Testis (tissue), 3 donors: ENCODE measurements around the gene TMCO5A. TPM values are rescaled to one million over a fixed set of nuclear protein-coding genes. Genes with fewer than 3 reads are reported as not detected.

Source experiments
- DNase-seq: peaks from one replicate; pipeline ENCODE4 v3.0.0-alpha.2; 2019
- H3K27ac ChIP-seq, 2 donors: fragments of 200-600 bp; sonication (generic); one replicate each; pipeline ENCODE4 v1.5.1; 2019
- H3K27me3 ChIP-seq: fragments of 200-600 bp; sonication (generic); one replicate; pipeline ENCODE4 v1.5.1; 2019
- H3K36me3 ChIP-seq: fragments of 200-600 bp; sonication (generic); one replicate; pipeline ENCODE4 v1.5.1; 2017; ENCODE audit warnings: low read depth; ENCODE audit errors: missing control alignments
- H3K4me1 ChIP-seq: fragments of 200-600 bp; sonication (generic); one replicate; pipeline ENCODE4 v1.5.1; 2019
- H3K4me3 ChIP-seq, 2 donors: fragments of 200-600 bp; sonication (generic); one replicate each; pipeline ENCODE4 v1.5.1; 2017 to 2019
- H3K9me3 ChIP-seq: fragments of 200-600 bp; sonication (generic); one replicate; pipeline ENCODE4 v1.5.1; 2017
- CTCF ChIP-seq, 3 experiments: fragments of 450-650 bp in 2 of 3; fragments of 200-600 bp in 1 of 3; sonication (generic) in 1 of 3; IDR thresholded peaks; one replicate each; pipeline ENCODE4 v1.5.1; 2016 to 2019; ENCODE audit warnings: antibody characterized with exemption in 3 of 3, mild to moderate bottlenecking in 2 of 3, moderate library complexity in 1 of 3
- POLR2A ChIP-seq: fragments of 450-650 bp; IDR thresholded peaks from one replicate; pipeline ENCODE4 v1.6.1; 2017; ENCODE audit warnings: antibody characterized with exemption, mild to moderate bottlenecking, moderate library complexity
- WGBS, 2 donors: methylation state at CpG; one replicate each; pipeline ENCODE4 v1.1.5; 2018; 5-methylcytosine and 5-hydroxymethylcytosine counted together
- intact Hi-C: fragments of 100-400 bp; cut with DNase I; formaldehyde crosslinking; loops from one replicate; pipeline ENCODE4 v1.15.1; 2023; ENCODE audit warnings: low total_unique reads
- polyA plus RNA-seq: library from polyadenylated mRNA; stranded (reverse); fragments of 350-450 nt; fragmentation: Illumina TruSeq; extraction: RNeasy Lipid Tissue Mini Kit (QIAGEN cat#74804); gene quantifications from one replicate; pipeline ENCODE4 v1.2.3, GENCODE V29; 2014; ENCODE audit warnings: low read depth, low replicate concordance; ENCODE audit not compliant: insufficient read depth
- total RNA-seq, 2 donors: library from RNA; depleted of rRNA; stranded (reverse); fragments of >200 nt; gene quantifications; one replicate each; pipeline ENCODE4 v1.2.3, GENCODE V29; 2016

TMCO5A gene
- total and polyA plus RNA-seq, 3 donors from 2014 or later: 39.5 to 129 (median 100) TPM

DNA sequence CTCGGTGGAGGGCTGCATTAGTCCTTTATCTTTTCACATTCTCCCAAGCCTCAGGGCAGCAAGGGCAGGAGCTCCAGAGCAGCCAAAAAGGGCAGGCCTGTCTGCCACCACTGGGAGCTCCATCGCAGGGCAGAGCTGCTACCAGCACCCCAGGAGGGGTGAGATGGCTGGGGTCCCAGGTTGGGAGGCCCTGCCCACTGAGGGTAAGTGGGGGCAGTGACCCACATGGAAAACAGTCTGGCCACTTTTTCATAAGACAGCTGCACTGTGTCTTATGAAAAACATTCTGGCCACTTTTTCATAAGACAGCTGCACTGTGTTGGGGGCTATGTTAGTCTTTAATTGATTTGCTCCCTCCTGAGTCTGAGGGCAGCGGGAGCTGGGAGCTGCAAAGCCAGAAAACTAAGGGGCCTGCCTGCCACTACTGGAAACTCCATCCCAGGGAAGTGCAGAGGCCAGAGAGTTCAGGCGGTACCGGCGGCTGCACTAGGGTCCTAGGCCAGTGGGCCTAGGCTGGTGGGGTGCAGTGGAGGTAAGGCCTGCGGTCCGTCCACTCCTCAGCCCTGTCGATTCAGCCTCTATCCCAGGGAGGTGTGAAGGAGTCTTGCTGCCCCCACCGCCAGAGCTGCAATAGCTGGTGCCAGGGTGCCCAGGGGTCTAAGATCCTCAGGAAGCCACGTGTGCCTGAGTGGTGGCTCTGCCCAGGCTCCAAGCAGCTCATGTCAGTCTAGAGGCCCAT lies 45.4 kb downstream of the TMCO5A start:
- intact Hi-C loops: no loop called here
- Histone ChIP-seq H3K27ac (no peak overlapping the region), H3K4me3 (peak overlapping the region in 1 of 2 donors; percentile 15), H3K27me3 (no peaks in the 10 kb centered on the region), H3K4me1 (peaks cover 4% of the 10 kb centered on the region), H3K9me3 (no peaks in the 10 kb centered on the region), H3K36me3 (no peaks in the 10 kb centered on the region)
- 51 to 65% methylated on average over 10 to 11 of the region's 11 CpGs for WGBS, 2 donors
- TF ChIP-seq POLR2A (no peak), CTCF (IDR thresholded peaks at IDR 0.05) (no peak)
- no peak for DNase-seq

DNA sequence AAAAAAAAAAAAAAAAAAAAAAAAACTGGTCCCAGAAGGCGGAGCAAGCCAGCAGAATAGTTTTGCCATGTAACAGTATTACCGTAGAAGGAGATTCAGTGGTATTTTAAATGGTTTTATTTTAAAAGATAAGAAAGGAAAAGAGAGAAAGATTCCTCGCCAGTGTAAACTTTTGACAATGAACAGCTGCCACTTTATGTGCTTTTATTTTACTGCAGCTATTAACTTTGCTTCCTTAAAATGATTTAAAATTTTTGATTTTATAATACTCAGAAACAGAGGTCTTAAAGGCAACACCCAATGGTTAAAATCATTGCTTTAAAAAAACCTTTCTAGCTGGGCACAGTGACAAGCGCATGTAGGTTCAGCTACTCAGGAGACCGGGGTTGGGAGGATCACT lies 46.8 kb downstream of the TMCO5A start:
- H3K36me3 ChIP-seq: no peaks in the 10 kb centered on the region
- no peak for TF ChIP-seq POLR2A
- TF ChIP-seq CTCF (IDR thresholded peaks at IDR 0.05): no peak
- no peaks in the 10 kb centered on the region for H3K27me3 ChIP-seq
- no peak overlapping the region for H3K27ac ChIP-seq
- H3K4me3 ChIP-seq: no peak overlapping the region
- intact Hi-C loops: no loop called here
- WGBS, 2 donors: 45 to 58% methylated on average over 5 of the region's 5 CpGs
- H3K9me3 ChIP-seq: no peaks in the 10 kb centered on the region
- H3K4me1 ChIP-seq: peaks cover 4% of the 10 kb centered on the region
- no peak for DNase-seq

GRCh38 chr15:37981775-37982174 lies 47.3 kb downstream of the TMCO5A start:
- intact Hi-C loops: no loop called here
- 32 to 37% methylated on average over 3 of the region's 3 CpGs for WGBS, 2 donors
- H3K27me3 ChIP-seq: no peaks in the 10 kb centered on the region
- H3K9me3 ChIP-seq: no peaks in the 10 kb centered on the region
- DNase-seq: no peak
- H3K4me3 ChIP-seq: no peak overlapping the region
- peaks cover 4% of the 10 kb centered on the region for H3K4me1 ChIP-seq
- TF ChIP-seq POLR2A (no peak), CTCF (IDR thresholded peaks at IDR 0.05) (no peak)
- H3K27ac ChIP-seq: no peak overlapping the region
- no peaks in the 10 kb centered on the region for H3K36me3 ChIP-seq

DNA sequence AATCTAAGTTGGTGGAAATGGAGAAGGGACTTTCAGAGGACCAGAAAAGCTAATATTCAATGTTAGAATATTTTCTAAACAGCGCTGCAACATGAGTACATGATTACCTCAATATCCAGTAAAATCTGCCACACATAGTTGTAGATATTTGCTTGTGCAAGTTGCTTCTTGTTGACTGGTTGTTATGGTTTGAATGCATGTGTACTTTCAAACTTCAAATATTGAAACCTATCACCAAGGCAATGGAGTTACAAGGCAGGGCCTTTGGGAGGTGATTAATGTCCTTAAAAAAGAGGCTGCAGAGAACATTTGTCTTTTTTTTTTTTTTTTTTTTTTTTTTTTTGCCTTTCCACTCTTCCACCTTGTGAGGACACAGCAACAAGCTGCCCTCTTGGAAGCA lies 49.9 kb downstream of the TMCO5A start:
- no peak for DNase-seq
- no peak overlapping the region for H3K4me3 ChIP-seq
- H3K9me3 ChIP-seq: no peaks in the 10 kb centered on the region
- TF ChIP-seq POLR2A (no peak), CTCF (IDR thresholded peaks at IDR 0.05) (no peak)
- peaks cover 4% of the 10 kb centered on the region for H3K4me1 ChIP-seq
- WGBS, 2 donors: 90 to 95% methylated on average over 1 of the region's 1 CpG
- no peaks in the 10 kb centered on the region for H3K27me3 ChIP-seq
- intact Hi-C loops: no loop called here
- no peak overlapping the region for H3K27ac ChIP-seq
- no peaks in the 10 kb centered on the region for H3K36me3 ChIP-seq
